C4-2B (cell line): Measurements from ENCODE around the gene SPINDOC.
A peak's percentile ranks its signal among the peaks of the same experiment; 100 is the strongest.
"Not testable (repeated sequence)": the region's sequence is repeated elsewhere in the genome, so short reads cannot be mapped to it uniquely, and the experiment has no call there.

ENCODE experiments used
- H3K27ac ChIP-seq: fragments of 450-650 bp; 2 replicates; pipeline ENCODE4 v1.5.1; 2017
- ZFX ChIP-seq: fragments of 450-650 bp; IDR thresholded peaks from 2 replicates; pipeline ENCODE4 v1.6.1; 2017
- TF ChIP-seq, protein P1 (sequence below): fragments of 450-650 bp; conservative IDR thresholded peaks from 2 replicates; pipeline ENCODE4 v1.5.1; 2017; ENCODE audit warnings: mild to moderate bottlenecking

Gene SPINDOC

DNA sequence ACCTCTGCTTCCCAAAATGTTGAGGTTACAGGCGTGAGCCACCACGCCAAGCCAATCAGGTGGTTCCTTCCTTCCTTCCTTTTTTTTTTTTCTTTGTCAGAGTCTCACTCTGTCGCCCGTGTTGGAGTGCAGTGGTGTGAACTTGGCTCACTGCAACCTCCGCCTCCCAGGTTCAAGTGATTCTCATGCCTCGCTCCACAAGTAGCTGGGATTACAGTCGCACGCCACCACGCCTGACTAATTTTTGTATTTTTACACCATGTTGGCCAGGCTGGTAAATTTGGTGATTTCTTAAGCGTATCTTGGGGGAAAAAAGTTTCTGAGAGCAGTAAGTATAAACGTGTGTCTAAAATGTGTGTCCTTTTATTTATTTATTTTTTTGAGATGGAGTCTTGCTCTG, 18.2 kb upstream of the SPINDOC start:
- no peak overlapping the region for H3K27ac ChIP-seq
- TF ChIP-seq, protein P1, sequence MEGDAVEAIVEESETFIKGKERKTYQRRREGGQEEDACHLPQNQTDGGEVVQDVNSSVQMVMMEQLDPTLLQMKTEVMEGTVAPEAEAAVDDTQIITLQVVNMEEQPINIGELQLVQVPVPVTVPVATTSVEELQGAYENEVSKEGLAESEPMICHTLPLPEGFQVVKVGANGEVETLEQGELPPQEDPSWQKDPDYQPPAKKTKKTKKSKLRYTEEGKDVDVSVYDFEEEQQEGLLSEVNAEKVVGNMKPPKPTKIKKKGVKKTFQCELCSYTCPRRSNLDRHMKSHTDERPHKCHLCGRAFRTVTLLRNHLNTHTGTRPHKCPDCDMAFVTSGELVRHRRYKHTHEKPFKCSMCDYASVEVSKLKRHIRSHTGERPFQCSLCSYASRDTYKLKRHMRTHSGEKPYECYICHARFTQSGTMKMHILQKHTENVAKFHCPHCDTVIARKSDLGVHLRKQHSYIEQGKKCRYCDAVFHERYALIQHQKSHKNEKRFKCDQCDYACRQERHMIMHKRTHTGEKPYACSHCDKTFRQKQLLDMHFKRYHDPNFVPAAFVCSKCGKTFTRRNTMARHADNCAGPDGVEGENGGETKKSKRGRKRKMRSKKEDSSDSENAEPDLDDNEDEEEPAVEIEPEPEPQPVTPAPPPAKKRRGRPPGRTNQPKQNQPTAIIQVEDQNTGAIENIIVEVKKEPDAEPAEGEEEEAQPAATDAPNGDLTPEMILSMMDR, result no peak
- no peak for TF ChIP-seq ZFX

DNA sequence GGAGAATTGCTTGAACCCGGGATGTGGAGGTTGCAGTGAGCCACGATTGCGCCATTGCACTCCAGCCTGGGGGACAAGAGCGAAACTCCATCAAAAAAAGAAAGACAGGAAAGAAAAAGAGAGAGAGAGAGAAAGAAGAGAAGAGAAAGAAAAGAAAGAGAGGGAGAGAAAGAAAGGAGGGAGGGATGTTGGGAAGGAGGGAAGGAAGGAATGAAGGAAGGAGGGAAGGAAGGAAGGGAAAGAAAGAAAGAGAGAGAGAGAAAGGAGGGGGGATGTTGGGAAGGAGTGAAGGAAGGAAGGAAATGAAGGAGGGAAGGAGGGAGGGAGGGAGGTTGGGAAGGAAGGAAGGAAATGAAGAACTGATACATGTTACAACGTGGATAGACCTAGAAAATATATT, 12.3 kb upstream of the SPINDOC start:
- TF ChIP-seq ZFX, result no peak
- TF ChIP-seq, protein P1, result no peak
- no peak overlapping the region for H3K27ac ChIP-seq

- no peak for TF ChIP-seq ZFX
- TF ChIP-seq, protein P1, result no peak
- no peak overlapping the region for H3K27ac ChIP-seq
Measured at GRCh38 chr11:63802637-63803414, 10.4 kb upstream of the SPINDOC start.

DNA sequence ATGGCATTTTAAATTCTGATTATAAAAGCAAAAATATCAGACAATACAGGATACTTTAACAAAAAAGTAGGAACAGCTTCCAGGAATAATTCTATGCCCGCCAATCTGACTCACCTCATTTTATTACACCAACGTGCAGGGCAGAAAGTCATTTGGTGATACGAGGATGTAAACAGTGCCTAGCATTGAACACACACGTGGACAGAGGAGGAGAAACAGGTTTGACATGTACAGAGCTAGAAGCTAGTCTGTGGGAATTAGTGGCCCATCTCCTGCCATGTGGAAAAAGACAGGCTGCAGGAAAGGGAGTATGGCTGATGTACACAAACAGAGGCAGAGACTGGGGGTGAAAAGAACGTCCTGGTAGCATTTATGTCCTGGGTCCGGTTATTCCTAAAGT, 9.0 kb upstream of the SPINDOC start:
- H3K27ac ChIP-seq, result peak overlapping the region; percentile 42
- no peak for TF ChIP-seq ZFX
- TF ChIP-seq, protein P1, result no peak

- TF ChIP-seq, protein P1, result no peak
- TF ChIP-seq ZFX, result no peak
Measured at GRCh38 chr11:63805844-63806415, 7.3 kb upstream of the SPINDOC start.

GRCh38 chr11:63810383-63810782, 2.9 kb upstream of the SPINDOC start:
- not testable (repeated sequence) for H3K27ac ChIP-seq

More at GRCh38 chr11:63805844-63806415, 7.3 kb upstream of the SPINDOC start:
- no peak overlapping the region for H3K27ac ChIP-seq

GRCh38 chr11:63811522-63811921, 1.7 kb upstream of the SPINDOC start:
- TF ChIP-seq ZFX, result no peak
- TF ChIP-seq, protein P1, result no peak
- no peak overlapping the region for H3K27ac ChIP-seq
